GM18951 (cell line): ENCODE data around the gene CDHR2.

Source experiments
- POLR2A ChIP-seq: IDR thresholded peaks from 4 replicates; pipeline ENCODE4 v1.6.1; 2011; ENCODE audit warnings: mild to moderate bottlenecking; ENCODE audit not compliant: insufficient read length, insufficient read depth; ENCODE audit errors: extremely low read depth
- in situ Hi-C: fragments of 300-500 bp; cut with MboI; formaldehyde crosslinking; loops from one replicate; pipeline ENCODE4 v1.12.0; 2022; ENCODE audit warnings: low sequenced_read_pairs, mixed read lengths, inconsistent platforms; ENCODE audit not compliant: unreplicated experiment

CDHR2 gene

DNA sequence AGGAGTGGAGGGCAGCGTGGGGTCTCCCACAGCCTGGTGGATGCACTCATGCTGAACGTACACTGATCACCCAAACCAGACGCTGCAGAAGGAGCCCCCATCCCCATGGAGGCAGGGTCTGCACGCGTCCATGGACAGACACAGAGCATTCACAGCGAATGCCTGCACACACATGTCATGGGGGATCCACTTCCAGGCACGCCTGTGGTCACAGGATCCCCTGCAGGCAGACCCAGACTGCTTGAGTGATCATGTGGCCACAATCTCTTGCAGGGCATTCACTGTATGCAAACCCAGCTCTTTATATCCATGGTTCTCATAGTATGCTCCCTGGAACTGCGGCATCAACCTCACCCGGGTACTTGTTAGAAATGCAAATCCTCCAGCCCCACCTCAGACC is 75.8 kb downstream of the CDHR2 start:
- no peak for TF ChIP-seq POLR2A
- in situ Hi-C loops = no loop called here

DNA sequence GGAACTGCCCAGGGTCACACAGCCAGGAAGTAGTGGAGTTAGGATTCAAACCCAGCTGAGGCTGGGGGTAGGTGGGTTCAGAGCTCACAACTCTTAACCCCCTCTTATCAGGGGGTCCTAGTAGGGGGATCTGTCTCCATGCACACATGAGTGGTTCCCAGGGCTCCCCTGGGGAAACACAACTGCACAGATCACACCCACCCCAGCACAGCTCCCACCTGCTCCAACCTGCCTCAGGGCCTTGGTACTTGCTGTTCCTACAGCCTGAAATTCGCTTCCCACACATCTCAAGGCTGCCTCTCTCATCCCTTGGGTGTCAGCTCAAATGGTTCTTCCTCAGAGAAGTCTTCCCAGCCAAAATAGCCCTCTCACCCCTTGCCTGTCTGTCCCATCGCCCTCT is 76.4 kb downstream of the CDHR2 start:
- in situ Hi-C loops = no loop called here
- no peak for TF ChIP-seq POLR2A

GRCh38 chr5:176625966-176626875 is 77.1 kb downstream of the CDHR2 start:
- no peak for TF ChIP-seq POLR2A

DNA sequence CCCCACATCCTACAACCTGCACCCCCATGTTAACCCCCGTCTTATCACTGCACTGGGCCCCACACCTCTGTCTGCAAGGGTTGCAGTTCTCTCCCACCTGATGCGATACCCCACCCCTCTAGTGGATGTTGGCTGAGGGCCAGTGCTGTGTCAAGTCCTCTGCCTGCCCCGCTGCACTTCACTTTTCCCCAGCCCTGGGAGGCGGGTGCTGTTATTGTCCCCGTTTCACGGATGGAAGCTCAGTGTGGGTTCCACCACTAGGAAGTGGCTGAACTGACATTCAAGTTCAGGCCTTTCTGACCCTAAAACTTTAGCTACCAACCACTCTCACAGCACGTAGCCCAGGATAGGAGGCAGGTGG is 77.7 kb downstream of the CDHR2 start:
- in situ Hi-C loops = no loop called here
- TF ChIP-seq POLR2A = no peak

More at GRCh38 chr5:176625966-176626875, 77.1 kb downstream of the CDHR2 start:
- in situ Hi-C loops = no loop called here

- in situ Hi-C loops = no loop called here
- TF ChIP-seq POLR2A = no peak
Observed at GRCh38 chr5:176627582-176627981, 78.4 kb downstream of the CDHR2 start.

GRCh38 chr5:176628406-176629228 is 79.5 kb downstream of the CDHR2 start:
- in situ Hi-C loops = no loop called here
- no peak for TF ChIP-seq POLR2A

- in situ Hi-C loops = no loop called here
- no peak for TF ChIP-seq POLR2A
Observed at GRCh38 chr5:176629317-176629852, 80.2 kb downstream of the CDHR2 start.

DNA sequence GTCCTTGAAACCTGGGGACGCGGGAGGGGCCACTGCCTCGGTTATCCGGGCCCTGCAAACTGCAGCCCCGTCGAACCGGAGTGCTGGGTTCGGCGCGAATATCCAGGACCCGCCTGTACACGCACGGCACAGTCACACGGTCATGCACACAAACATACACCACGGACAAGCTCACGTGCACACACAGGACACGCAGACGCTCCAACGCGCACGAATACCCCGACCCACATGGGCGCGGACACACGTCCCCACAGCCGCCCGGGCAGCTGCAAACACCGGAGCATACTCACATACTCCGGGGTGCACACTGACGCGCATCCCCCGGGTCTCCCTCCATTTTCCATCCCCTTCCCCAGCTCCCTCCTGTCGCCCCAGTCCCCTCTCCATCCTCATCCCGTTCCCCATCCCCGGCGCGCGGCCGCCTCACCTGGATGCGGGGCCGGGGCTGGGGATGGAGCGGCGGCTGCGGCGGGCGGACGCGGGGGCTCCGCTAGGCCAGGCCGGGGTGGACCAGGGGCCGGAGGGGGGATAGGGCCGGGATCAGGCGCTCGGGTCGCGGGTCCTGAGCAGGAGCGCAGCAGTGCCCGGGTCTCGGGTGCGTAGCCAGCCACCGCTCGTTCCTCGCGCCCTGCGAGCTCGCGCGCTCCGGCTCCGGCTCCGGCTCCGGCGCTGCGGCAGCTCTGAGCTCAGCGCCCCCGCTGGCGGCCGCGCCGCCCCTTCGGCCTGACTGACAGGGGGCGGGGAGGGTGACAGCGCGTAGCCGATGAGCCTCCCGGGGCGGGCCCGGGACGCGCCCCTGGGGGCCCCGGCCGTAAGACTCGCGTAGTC is 80.9 kb downstream of the CDHR2 start, which contains the start of the genes EIF4E1B and SNCB:
Gene EIF4E1B (plus strand): TSS at position 823 of the 828 bp plus-strand sequence. CDS start 12,113 bp downstream, outside the sequence.
Gene SNCB (minus strand): TSS at position 682 of the 828 bp plus-strand sequence. CDS start 880 bp downstream, outside the sequence.
- TF ChIP-seq POLR2A = no peak
- in situ Hi-C loops = no loop called here

GRCh38 chr5:176630681-176631222 is 81.6 kb downstream of the CDHR2 start:
- in situ Hi-C loops = no loop called here
- TF ChIP-seq POLR2A = no peak

DNA sequence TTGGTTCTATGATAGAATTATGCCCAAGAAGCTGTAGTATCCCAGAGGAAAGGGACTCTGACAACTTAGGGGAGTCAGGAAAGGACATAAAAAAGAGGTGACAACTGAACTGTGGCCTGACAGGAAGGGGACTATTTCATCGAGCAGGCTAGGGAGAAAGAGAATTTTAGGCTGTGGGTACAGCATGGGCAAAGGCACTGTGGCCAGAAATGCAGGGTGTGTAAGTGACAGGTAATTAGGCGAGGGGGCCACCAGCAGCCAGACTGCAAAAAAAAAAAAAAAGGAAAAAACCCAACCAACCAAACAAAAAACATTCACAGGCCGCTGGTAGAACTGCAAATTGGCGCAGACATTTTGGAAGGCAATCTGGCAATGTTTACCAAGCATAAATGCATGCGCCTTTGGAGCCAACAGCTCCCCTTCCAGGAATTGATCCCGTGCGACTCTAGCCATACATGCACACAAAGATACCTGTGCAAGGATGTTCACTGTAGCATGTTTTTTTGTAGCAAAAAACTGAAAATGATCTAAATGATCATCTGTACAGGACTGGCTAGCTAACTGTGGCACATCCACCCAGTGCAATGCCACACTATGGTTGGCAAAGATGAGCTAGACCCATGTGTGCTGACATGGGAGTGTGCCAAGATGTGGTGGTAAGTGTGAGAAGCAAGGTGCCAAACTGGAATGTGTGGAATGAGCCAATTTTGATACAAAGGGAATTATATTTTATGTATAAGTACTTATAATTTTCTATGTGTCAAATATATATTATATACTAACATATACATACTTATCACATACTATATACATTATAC is 82.5 kb downstream of the CDHR2 start:
- no peak for TF ChIP-seq POLR2A
- in situ Hi-C loops = no loop called here

- in situ Hi-C loops = no loop called here
- TF ChIP-seq POLR2A = no peak
Observed at GRCh38 chr5:176632745-176633144, 83.6 kb downstream of the CDHR2 start.

DNA sequence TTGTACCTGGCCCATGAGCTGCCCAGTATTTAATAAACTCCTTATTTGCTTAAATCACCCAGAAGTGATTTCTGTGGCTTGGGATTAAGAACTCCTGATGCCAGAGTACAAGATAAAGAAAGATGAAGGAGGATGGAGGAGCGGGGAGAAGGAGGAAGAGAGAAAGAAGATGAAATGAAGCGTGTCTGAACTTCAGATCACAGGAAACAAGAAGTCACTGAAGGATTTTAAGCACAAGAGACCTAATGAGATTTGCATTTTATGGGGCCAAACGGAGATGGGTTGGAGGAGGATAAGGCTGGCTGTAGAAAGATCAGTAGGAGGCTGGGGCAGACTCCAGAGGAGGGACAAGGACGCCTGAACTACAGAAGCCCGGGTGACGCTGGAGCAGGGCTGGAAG is 84.5 kb downstream of the CDHR2 start:
- in situ Hi-C loops = no loop called here
- TF ChIP-seq POLR2A = no peak

DNA sequence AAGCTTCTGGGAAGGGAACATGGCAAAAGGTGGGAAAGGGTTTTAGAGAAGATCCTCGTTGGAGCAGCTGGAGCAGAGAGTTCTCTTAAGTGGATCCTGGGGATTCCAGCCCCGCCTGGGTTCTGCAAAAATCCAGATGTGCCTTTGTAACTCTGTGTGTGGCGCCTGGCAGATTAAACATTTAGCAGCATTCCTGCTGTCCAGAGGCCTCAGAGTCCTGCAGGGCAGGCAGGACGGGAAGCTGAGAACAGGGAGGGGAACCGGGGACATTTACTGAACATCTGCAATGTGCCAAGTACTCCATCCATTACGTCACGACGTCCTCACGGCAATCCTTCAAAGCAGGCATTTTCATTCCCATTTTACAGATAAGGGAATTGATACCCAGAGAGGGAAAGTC is 87.3 kb downstream of the CDHR2 start:
- in situ Hi-C loops = no loop called here
- no peak for TF ChIP-seq POLR2A
